Measurements from ENCODE around the gene NFIX.

NFIX gene

DNA sequence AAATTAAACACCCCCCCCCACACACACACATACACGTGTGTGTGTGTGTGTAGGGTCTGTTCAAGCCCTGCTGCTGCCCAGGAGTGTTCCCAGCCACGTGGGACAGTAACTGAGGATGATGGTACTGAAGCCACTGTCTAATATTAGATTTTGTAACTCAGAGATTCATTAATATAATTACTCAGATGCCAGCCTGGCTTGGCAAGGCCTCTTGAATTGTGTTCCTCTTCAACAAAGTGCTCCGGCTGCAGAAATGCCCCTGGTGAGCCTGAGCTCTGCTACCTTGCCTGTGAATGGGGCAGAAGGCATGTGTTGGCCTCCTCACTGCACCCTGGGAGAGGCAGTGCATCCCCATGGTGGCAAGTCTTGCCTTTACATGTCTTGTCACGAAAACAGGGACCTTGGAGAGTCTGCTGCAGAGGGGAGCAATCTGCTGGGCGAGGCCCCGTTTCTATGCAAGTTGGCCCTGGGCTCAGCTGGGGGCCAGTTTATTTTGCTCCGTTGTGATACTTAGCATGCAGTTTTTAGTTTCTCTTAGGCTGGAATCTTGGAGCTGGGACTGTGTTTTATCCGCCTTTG is 44.0 kb downstream of the NFIX start:
- no peak for DNase-seq

DNA sequence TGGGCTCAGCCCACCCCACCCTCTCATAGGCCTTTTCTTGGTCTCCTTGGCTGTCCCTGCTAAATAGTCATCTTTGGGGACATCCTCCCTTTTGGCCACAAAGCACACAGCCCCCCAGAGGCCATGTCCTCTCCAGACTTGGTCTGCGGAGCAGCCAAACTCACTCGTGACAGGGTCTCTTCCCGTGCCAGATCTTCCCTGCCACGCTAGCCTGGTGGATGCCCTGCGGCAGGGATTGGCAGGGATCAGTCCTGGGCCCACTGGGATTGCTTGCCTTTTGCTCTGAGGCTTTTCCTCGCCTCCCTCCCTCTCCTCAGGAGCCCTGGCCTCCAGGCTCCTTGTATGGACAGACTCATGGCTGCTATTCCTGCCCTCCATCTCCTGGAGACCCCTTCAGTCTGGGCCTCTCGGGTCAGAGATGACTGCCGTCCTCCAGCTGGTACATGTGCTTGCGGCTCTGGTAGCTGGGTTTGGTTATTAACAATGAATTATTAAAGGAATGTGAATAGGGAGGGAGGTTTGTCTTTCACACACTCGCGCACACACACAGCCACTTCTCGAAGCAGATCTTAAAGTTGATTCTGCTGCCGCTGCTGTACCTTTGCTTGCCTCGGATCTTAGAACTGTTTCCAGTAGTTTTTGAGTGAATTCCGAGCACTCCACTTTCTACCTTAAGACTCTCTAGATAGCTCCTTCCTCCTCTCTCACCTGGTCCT is 45.1 kb downstream of the NFIX start:
- DNase-seq, result peak; percentile 29

DNA sequence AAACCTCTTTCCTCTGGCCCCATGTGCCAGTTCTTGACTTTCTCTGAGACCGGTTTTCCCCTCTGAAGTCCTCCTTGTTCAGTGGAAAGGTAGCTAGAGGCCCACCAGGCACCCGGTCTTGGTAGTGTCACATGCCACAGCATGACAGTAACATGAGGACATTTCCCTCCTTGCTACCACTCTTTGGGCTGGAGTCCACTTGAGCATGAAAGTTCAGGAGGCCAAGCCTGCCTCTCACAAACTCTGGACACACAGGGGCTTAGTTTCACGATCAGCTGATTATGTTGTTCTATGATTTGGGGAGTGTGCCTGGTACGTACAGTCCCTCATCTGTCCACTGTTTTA is 45.6 kb downstream of the NFIX start:
- DNase-seq, result no peak

DNA sequence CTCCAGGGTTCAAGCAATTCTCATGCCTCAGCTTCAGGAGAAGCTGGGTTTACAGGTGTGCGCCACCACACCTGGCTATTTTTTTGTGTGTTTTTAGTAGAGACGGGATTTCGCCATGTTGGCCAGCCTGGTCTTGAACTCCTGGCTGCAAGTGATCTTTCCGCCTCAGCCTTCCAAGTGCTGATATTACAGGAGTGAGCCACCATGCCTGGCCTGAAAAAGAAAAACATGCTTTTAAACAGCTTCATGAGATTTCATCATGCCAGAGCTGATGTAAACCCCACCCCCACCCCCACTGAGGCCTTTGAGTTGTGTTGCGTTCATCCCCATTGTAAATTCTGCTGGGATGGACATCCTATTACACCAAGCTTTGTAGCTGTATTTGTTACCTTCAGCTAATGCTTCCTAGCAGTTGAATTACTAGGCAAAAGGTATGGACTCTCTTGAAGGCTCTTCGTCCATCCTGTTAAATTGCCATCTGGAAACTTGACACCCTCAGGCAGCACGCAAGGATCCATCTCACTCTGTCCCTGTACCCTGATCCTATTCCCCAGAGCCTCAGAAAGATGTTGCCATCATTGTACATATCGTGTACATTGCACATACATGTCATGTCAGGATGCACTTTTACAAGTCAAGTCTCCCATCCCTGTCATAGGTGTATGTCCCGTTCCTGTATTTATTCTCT is 47.3 kb downstream of the NFIX start:
- DNase-seq, result no peak

DNA sequence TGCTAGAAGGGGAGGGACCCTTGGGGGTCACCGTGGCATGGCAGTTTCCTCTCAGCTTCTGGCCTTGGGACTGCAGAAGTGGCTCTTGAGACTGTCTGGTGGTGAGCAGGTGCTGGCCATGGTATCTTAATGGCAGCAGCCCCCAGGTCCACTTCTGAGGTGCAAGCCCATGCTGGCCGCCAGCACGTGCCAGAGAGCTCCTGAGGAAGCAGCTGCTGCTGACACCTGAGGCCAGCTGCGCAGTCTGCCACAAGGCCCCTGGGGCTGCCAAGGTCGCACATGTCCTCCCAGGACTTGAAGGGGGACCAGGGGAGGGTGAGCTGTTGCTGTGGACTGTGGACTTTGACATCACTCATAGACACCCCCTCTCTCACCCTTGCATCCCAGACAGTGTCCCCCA is 48.0 kb downstream of the NFIX start:
- DNase-seq, result peak; percentile 25

DNA sequence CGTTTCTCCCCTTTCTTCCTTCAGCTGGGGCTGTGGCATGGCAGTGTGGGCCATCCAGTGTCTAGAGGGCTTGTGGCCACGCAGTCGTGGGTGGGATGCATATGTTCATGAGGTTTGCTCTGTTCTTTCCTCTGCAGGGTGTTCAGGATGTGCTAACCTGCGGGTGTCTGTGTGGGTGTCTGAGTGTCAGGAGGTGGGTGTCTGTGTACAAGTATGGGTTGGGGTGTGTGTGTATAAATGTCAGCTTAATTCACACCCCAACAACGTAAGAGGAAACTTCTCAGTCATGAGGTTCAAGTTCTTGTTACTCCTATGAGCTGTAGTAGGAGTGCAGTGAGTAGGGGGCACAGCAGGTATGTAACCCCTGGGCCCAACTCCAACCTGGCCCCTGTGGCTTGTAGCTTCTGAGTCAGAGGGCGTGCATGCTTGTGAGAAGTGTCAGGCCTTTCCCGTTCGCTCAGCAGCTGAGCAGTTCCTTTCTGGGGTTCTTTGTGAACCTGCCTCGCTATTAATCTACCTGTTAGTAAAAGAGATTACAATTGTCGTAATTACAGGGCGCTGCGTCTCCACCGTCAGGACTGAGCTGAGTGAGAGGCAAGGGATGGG is 49.1 kb downstream of the NFIX start:
- DNase-seq, result no peak

DNA sequence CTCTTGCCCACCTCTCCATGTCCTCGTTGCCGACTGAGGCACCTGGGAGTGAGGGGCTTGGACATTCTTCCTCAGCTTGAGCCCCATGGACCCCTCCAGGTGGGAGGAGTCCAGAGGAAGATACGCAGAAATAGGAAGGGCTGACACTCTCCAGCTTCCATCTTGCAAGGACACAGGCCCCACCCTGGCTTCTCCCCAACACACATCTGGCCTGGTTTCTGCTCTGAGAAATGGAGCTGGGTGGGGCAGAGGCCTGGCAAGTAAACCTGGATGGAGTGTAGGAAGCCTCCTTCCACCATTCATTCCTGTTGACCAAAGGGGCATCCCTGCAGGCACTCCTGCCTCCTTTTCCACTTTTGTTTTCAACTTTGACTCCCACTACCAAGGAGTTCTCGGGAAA is 50.5 kb downstream of the NFIX start:
- DNase-seq, result no peak

DNA sequence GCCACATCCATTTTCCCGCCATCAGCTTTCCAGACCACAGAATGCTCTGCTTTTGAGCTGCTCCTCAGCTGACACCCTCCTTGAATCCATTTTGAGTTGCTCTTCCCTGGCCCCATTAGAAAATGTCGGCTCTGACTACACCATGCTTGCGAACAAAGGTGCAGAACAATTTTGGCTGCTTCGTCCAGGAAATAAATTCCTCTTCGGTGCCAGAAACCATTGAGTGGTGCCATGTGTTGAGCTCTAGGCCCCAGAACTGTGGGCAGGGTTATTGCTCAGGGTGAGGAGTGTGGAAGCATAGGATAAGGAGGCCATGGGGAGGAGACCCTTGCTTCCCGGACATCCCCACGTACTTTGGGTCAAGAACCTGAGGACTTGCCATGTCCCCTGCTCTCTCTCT is 52.1 kb downstream of the NFIX start:
- DNase-seq, result no peak

DNA sequence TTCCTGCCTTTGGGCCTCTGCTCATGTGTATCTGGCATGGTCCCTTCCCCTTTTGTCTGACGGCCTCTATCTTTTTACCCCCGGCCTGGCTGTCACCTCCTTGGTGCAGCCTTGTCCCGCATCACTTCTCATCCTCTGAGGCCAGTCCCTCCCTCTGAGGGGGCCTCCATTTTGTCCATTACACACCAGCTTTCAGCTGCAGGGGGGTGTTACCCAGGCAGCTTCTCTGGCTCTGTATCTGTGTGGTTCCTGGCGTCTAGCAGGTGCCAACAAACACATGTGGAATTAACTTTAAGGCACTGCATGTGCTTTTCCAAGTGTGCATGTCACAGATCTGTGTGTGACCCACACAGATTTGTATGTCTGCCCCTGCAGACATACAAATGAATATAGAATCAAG is 55.0 kb downstream of the NFIX start:
- no peak for DNase-seq

DNA sequence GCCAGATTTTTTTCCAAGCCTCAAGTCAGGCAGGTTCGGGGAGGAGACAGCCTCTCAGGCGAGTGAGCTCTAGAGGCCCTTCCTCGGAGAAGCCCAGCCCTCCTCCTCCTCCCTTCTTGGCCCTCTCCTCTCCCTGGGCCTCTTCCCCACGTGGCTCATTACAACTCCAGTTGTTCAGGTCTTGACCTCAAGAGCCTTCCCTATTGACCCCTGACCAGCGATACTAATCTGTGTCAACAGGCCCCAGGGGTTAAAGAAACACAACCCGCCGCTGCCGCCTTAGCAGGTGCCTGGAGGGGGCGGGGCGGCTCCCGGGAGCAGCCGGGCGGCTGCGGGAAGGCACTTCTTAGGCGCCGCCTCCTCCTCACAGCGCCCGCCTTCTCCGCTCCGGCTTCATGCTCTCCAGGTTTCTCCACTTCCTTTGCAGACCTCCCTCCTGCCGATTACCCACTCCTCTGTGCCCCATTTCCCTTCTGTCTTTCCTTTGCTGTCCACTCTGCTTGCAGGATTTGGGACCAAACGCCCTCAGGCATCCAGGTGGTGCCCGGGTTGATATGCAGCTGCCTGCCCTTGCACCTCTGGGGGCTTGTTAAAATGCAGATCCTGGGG is 56.4 kb downstream of the NFIX start:
- DNase-seq, result peak; percentile 86

DNA sequence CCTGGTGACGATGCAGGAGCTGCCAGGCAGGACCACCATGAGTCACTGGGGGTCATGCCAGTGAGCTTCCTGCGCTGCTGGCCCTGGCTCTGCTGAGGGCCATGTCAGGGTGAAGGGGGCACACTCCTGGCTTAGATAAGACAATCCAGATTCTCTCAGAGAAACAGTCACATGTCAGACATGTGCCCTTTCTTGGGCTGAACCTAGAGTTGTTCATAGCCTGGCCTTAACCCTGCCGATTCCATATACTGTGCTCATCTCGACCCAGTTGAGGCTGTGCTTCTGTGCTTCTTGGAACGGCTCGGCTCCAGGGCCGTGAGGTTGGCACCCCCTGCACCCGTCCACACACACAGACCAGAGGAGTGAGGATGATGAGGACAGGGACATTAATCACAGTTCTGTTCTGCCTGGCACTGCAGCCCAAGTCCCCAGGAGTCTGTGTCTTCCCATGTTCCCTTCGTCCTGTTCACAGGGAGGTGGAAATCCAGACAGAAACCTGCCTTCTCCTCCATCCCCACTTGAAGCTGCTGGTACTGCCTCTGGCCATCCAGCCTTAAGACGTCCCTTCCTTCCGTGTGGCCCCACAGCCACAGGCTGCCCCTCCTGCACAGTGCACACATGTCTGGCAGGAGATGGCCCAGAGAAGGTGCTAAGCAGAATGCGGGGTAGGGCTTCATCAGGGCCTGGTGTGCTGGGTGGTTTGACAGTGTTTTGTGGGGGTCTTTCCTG is 57.3 kb downstream of the NFIX start:
- DNase-seq, result no peak

DNA sequence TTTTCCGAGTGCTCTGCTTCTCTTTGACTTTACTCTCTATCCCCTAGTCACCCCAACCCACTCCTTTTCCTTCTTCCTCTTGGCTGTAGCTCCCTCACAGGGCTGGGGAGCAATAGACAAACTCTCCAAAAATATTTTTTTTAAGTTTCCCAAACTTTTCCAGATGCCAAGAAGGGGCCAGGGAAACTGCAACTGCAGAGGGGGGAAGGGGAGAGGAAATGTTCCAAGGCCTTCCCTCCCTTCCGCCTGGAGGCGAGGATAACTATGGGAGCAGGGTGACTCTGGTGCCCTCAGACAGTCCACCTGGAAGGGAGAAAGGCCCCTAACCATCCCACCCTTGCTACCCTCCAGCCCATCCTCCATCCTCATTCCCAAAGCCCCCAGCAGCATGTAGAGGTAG is 58.0 kb downstream of the NFIX start:
- no peak for DNase-seq

DNA sequence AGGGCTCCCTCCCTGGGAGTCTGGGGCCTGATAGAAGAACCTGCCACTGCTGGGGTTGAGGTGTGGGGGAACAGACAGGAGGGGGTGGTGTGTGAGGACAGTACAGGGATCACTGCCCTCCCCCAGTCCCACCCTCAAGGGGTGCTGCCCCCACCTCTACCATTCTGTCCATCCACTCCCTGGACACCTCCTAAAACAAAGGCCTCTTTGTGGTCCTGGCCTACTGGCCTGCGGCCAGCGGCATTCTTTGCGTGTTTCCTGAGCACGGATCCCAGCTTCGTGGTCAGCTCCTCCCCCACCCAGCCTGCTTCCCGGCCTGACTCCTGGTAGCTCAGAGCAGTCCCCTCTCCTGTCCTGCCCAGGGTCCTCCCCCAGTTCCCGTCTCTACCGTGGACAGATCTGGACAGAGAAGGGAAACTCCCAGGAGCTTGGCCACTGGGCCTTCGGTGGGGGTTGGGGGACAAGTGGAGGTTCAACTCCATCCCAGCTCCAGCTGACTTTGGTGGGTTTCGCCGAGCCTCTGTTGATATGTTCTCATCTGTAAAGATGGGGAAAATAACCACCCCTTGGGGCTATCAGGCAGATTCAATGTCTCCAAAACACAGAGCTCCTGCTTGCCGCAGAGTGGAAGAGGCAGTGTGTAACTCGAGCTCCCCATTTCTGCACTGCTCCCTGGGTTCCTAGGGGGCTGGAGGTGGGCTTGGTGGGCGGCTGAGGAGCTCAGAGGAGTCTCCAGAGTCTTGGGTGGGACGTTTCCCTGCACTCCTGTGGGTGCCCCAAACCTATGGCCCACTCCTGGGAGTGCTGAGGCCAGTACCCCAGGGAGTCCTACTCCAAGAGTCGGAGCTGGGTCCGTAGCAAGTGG is 58.7 kb downstream of the NFIX start:
- DNase-seq, result peak; percentile 81

DNA sequence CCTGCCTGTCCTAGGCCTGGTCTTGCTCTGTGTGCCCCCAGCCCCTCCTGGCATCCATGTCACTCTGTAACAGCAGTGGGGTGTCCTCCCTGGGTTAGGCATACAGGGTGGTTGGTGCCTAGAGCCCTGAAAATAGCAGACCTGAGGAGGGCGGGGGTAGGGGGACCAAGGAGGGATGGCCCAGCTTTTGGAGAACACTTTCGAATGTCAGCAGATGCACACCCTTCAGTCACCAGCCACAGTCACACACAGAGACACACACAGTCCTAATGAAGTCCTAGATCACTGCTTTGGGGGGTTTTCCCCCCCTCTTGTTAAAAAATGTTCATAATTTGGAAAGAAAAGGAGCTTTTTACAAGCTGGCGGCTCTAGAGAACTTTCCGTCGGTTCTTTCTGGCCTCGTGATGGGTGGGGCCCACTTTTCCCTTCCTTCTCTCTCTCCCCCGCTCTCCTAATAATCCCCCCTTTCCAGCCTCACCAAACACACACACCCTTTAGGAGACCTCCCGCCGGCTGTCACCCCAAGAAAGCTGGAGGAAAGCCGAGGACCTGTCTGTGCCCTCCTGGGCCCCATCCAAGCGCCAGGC is 59.4 kb downstream of the NFIX start:
- peak; percentile 38 for DNase-seq

DNA sequence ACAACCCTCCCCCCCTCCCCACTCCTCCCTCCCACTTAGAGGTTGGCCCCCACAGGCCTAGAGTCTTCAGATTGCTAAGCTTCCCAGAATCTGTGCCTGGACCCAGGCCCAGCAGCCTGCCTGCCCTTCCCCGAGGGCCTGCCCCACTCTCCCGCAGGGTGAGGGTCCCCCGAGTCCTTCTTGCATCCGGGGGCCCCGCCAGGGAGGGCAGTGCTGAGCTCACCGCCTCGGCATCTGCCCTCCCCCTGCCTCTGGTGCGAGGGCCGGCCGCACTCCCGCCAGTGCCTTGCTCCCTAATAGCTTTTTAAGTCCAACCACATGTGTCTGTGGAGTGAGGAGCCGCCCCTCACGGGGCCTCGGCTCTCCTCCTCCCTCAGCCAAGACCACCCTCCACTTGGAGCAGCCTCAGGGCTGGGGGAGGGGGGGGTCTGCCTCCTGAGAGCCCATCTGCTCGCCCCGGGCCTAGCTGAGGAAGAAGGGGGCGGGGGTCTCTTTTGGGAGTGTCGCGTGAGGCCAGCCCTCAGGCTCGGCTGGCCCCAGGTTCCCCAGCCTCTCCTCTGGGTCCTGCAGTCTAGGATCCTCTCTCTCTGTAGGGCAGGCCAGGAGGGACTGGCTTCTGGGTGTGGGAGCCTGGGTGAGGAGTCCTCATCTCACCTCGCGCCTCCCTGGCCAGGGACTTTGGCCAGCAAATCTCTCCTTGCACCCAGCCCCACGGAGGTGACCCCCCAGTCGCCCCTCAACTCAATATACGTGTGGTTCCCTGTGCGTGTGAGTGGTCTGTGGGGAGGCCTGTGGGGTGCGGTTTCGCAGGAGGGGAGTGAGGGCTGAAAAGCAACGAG is 60.2 kb downstream of the NFIX start:
- peak; percentile 77 for DNase-seq

DNA sequence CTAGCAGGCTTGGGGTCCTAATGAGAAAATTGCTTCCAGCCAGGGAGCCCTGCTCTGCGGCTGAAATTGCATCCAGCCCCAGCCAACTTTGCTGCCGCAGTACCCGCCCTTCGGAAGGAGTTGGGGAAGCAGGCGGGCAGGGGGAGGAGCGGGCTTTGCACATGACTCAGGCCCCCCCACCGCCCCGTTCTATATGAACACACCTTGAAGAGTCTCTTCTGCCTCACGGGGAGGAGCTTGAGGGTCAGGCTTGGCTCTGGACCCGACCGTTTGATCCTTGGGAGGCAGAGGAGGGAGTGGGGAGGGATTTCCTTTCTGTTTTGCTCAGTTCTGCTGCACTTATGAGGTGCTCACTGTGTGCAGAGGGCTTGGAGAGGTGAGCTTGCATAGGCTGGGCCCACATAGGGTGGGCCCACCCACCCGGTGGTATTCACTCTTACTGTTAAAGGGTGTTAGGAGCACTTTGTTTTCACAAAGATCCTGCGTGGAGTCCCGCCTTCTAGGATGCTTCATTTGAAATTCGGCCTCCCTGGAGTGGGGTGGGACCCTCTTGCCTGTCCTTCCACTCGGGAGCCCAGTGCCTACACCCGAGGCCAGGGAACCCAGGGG is 60.9 kb downstream of the NFIX start:
- DNase-seq, result peak; percentile 47

DNA sequence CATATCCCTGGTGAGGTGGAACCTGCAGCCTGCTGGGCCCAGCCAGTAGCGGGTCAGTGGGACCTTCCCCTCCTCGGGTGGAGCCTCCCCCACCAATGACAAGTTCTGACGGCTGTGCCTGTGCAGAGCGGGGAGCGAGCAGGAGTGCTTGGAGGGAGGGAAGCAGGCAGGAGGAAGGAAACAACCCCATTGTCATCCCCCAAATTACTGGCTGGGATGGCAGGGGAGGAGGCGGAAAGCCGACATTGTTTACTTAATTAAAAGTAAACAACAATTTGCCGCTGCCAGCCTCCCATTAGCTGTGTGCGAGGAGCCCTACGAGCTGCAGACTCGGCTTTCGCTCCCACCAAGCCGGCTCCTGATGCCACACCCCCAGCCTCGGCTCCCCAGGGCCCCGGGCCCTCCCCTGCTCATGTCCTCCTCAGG is 61.9 kb downstream of the NFIX start:
- no peak for DNase-seq

DNA sequence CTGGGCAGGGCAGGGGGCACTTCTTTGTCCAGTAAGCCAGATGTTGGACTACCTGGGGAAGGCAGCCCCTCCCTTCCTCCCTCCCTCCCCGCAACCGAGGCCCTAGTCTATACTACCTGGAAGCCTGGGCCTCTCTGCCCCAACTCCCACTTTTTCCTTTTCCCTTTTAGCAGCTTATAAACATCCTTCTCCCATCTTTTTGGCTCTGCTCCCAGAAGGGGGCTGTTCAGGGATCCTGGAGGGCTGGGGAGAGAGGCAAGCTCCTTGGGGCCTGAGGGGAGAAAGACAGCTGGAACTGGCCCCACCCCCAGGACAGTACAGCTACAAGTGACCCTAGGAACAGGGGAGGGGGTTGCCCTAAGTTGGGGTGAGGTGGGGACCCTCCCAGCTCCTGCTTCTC is 62.5 kb downstream of the NFIX start:
- no peak for DNase-seq

DNA sequence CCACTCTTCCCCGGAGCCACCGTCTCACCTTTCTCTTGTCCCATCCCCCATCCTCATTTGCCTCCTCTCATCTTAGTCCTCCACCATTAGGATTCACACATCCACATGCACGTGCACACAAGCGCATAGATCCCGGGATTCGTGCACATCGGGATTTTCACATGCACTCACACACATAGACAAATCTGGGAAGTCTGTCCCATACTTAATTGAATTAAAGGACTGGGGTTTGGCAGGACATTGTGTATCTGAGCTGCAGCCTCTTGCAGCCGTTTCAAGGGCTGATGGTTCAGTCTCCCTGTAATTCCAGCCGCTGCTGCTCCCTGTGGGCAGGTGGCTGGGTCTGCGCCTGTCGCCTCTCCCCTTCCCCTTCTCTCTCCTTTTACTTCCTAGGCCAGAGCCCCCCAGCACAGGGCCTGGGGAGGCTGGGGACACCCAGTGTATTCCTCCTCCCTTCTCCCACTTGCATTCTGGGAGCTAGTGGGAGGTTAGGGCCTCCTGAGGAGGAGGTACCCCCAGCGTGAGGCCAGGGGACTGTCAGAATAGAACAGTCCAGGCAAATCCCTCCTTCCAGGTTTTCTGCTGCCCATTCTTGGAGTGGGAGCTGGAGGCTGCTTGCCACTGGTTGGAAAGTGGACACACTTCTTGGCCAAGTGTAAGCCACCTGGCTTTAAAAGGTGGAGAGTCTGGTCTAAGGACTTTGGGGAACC is 63.8 kb downstream of the NFIX start:
- peak; percentile 34 for DNase-seq
